K562 (cell line): ENCODE data around the gene TMEM161B. TPM values are rescaled to one million over a fixed set of nuclear protein-coding genes. Genes with fewer than 3 reads are reported as not detected.

ENCODE experiments used
- ATAC-seq: fragments of 200-7000 bp; cut with Tn5 transposase; 3 replicates; pipeline ENCODE4 v1.9.1; 2020; ENCODE audit warnings: moderate library complexity
- BruUV-seq: library from RNA; stranded (reverse); fragments of 400-500 nt; replicated peaks from 2 replicates; lab custom pipeline; 2021; lab: Mats Ljungman, UMichigan
- CTCF ChIA-PET: fragments of 300-600 bp; formaldehyde crosslinking; extraction: SDS; loops from one replicate; lab custom pipeline; 2021; ENCODE audit warnings: low intra/inter-chr PET ratio; lab: Yijun Ruan, JAX
- POLR2A ChIA-PET: fragments of 300-600, 350-650 bp; sonication (Branson Sonifier 250); formaldehyde crosslinking; extraction: SDS; loops from one replicate; lab custom pipeline; 2021; ENCODE audit warnings: antibody characterized with exemption, inconsistent platforms; lab: Yijun Ruan, JAX
- DNase-seq, 4 experiments: peaks; one replicate each; pipeline versions ENCODE4 v3.0.0 to v3.0.0-alpha.2; 2011 to 2018; ENCODE audit warnings: low spot score in 3 of 4, mixed read lengths in 3 of 4; ENCODE audit errors: extremely low read depth in 1 of 4
- FAIRE-seq: peaks from 2 replicates; lab custom pipeline; 2011; peaks lifted over from hg19 to GRCh38; lab: Jason Lieb, UNC
- H2AFZ ChIP-seq: 2 replicates; pipeline ENCODE4 v1.6.0; 2011; ENCODE audit warnings: low read depth, low read length, control low read depth, inconsistent platforms
- H3K27ac ChIP-seq: fragments of 200-600 bp; 3 replicates; pipeline ENCODE4 v1.8.0; 2011; ENCODE audit warnings: low read depth, mild to moderate bottlenecking, control low read depth, inconsistent platforms, low read length, moderate library complexity, mixed read lengths; ENCODE audit errors: extremely low read depth
- H3K27me3 ChIP-seq, 2 experiments: fragments of 300-600 bp in 1 of 2; 2 replicates in 1 of 2; 3 replicates in 1 of 2; pipeline versions ENCODE4 v1.6.0 to v1.8.0; 2011; ENCODE audit warnings: inconsistent platforms in 2 of 2, low read length in 2 of 2, mild to moderate bottlenecking in 1 of 2, mixed read lengths in 1 of 2, moderate library complexity in 1 of 2; ENCODE audit not compliant: control insufficient read depth in 2 of 2, insufficient read depth in 2 of 2
- H3K36me3 ChIP-seq: fragments of 300-600 bp; 3 replicates; pipeline ENCODE4 v1.8.0; 2011; ENCODE audit warnings: mild to moderate bottlenecking, low read length, inconsistent platforms; ENCODE audit not compliant: control insufficient read depth, insufficient read depth
- H3K4me1 ChIP-seq, 2 experiments: fragments of 200-600 bp in 1 of 2; replicated peaks in 1 of 2; 2 replicates in 1 of 2; 3 replicates in 1 of 2; pipeline versions ENCODE4 v1.5.1 to v1.8.0; 2011; ENCODE audit warnings: inconsistent platforms in 2 of 2, low read length in 2 of 2, mild to moderate bottlenecking in 1 of 2, mixed read lengths in 1 of 2, moderate library complexity in 1 of 2; ENCODE audit not compliant: control insufficient read depth in 2 of 2, insufficient read depth in 2 of 2
- H3K4me2 ChIP-seq: 2 replicates; pipeline ENCODE4 v1.6.1; 2011; ENCODE audit warnings: low read length, control low read depth, inconsistent platforms, mixed read lengths; ENCODE audit not compliant: insufficient read depth
- H3K4me3 ChIP-seq: fragments of 200-600 bp; sonication (generic), shearing (Covaris generic); 2 replicates; pipeline ENCODE4 v1.5.1; 2016; ENCODE audit warnings: control low read depth, inconsistent platforms
- H3K79me2 ChIP-seq: fragments of 200-600 bp; 3 replicates; pipeline ENCODE4 v1.8.0; 2011; ENCODE audit warnings: low read length, inconsistent platforms; ENCODE audit not compliant: control insufficient read depth, insufficient read depth
- H3K9ac ChIP-seq, 2 experiments: 2 replicates each; pipeline versions ENCODE4 v1.6.0 to v1.6.1; 2011; ENCODE audit warnings: low read depth in 2 of 2, low read length in 2 of 2, control low read depth in 1 of 2, inconsistent platforms in 1 of 2, mild to moderate bottlenecking in 1 of 2, mixed read lengths in 1 of 2; ENCODE audit not compliant: insufficient read depth in 1 of 2
- H3K9me1 ChIP-seq: one replicate; pipeline ENCODE4 v1.6.0; 2011; ENCODE audit warnings: inconsistent platforms, mild to moderate bottlenecking, low read length, moderate library complexity; ENCODE audit not compliant: control insufficient read depth, insufficient read depth
- H3K9me3 ChIP-seq: replicated peaks from 2 replicates; pipeline ENCODE4 v1.5.1; 2011; ENCODE audit warnings: low read depth, low read length, inconsistent platforms; ENCODE audit not compliant: control insufficient read depth, insufficient read depth
- H4K20me1 ChIP-seq: replicated peaks from 2 replicates; pipeline ENCODE4 v1.6.1; 2011; ENCODE audit warnings: low read length, inconsistent platforms, mixed read lengths; ENCODE audit not compliant: control insufficient read depth, insufficient read depth
- HDAC2 ChIP-seq: fragments of 450-650 bp; IDR thresholded peaks from 2 replicates; pipeline ENCODE4 v1.6.1; 2016; ENCODE audit warnings: mild to moderate bottlenecking
- ILK ChIP-seq: fragments of 450-650 bp; IDR thresholded peaks from 2 replicates; pipeline ENCODE4 v1.6.1; 2016; ENCODE audit warnings: missing genetic modification characterization, low read depth, mild to moderate bottlenecking, missing compliant biosample characterization, moderate library complexity, borderline replicate concordance
- MEF2A ChIP-seq: IDR thresholded peaks from 2 replicates; pipeline ENCODE4 v1.6.1; 2011; ENCODE audit warnings: low read depth, mild to moderate bottlenecking, low read length, moderate library complexity; ENCODE audit not compliant: control insufficient read depth
- MEIS2 ChIP-seq: fragments of 450-650 bp; IDR thresholded peaks from 2 replicates; pipeline ENCODE4 v1.6.1; 2014; ENCODE audit warnings: mild to moderate bottlenecking; ENCODE audit not compliant: partially characterized antibody
- NFATC3 ChIP-seq: fragments of 450-650 bp; IDR thresholded peaks from 2 replicates; pipeline ENCODE4 v1.6.1; 2017; ENCODE audit warnings: mild to moderate bottlenecking
- PBX2 ChIP-seq, 2 experiments: IDR thresholded peaks in 1 of 2; conservative IDR thresholded peaks in 1 of 2; 2 replicates each; pipeline ENCODE4 v1.6.1; 2016; ENCODE audit warnings: low read depth in 2 of 2, mild to moderate bottlenecking in 1 of 2, missing compliant biosample characterization in 1 of 2, missing genetic modification characterization in 1 of 2, moderate library complexity in 1 of 2
- POLR2AphosphoS2 ChIP-seq: IDR thresholded peaks from 2 replicates; pipeline ENCODE4 v1.6.1; 2012; ENCODE audit warnings: low read length, improper control_type of control experiment
- RBM17 ChIP-seq: fragments of 200-400 bp; formaldehyde crosslinking; IDR thresholded peaks from 2 replicates; pipeline ENCODE4 v1.6.1; 2017; ENCODE audit warnings: low read depth, mild to moderate bottlenecking, low read length, borderline replicate concordance
- SAFB2 ChIP-seq: fragments of 200-400 bp; formaldehyde crosslinking; IDR thresholded peaks from 2 replicates; pipeline ENCODE4 v1.6.1; 2018; ENCODE audit warnings: borderline replicate concordance, low read length, low read depth, moderate library complexity; ENCODE audit not compliant: severe bottlenecking
- SIRT6 ChIP-seq: IDR thresholded peaks from one replicate; pipeline ENCODE4 v1.6.1; 2012; ENCODE audit warnings: low read depth, mild to moderate bottlenecking, control low read depth, inconsistent platforms, low read length, moderate library complexity
- SP2 ChIP-seq: IDR thresholded peaks from 2 replicates; pipeline ENCODE4 v1.6.1; 2011; ENCODE audit warnings: mild to moderate bottlenecking, low read depth, low read length, moderate library complexity; ENCODE audit not compliant: poor library complexity, severe bottlenecking; ENCODE audit errors: extremely low read depth
- ZNF134 ChIP-seq: fragments of 250-450 bp; sonication (Bioruptor Pico); conservative IDR thresholded peaks from 2 replicates; pipeline ENCODE4 v1.4.0; 2020
- ZNF384 ChIP-seq: IDR thresholded peaks from 2 replicates; pipeline ENCODE4 v1.6.1; 2012; ENCODE audit warnings: low read depth, low read length, improper control_type of control experiment
- ZNF408 ChIP-seq: fragments of 250-450 bp; sonication (Bioruptor Pico); IDR thresholded peaks from 2 replicates; pipeline ENCODE4 v1.4.0; 2020; ENCODE audit warnings: low read depth, mild to moderate bottlenecking, moderate library complexity
- ZNF695 ChIP-seq: fragments of 450-650 bp; formaldehyde crosslinking; IDR thresholded peaks from 2 replicates; pipeline ENCODE4 v1.4.0; 2020; ENCODE audit warnings: mild to moderate bottlenecking, moderate library complexity
- ZNF717 ChIP-seq: fragments of 250-450 bp; sonication (Bioruptor Pico); IDR thresholded peaks from 2 replicates; pipeline ENCODE4 v1.5.0; 2021
- WGBS: fragments of 100-300 bp; shearing (Covaris generic); methylation state at CpG from one replicate; pipeline ENCODE4 v1.1.6; 2016; ENCODE audit warnings: low coverage, mixed read lengths; ENCODE audit not compliant: insufficient coverage; ENCODE audit errors: missing lambda C conversion rate; 5-methylcytosine and 5-hydroxymethylcytosine counted together
- in situ Hi-C: fragments of 300-500 bp; cut with MboI; formaldehyde crosslinking; loops from 4 replicates; pipeline ENCODE4 v1.15.0; 2018; ENCODE audit warnings: inconsistent platforms, mixed read lengths
- intact Hi-C: fragments of 100-400 bp; cut with micrococcal nuclease; formaldehyde crosslinking; loops from 2 replicates; pipeline ENCODE4 v1.14.2; 2022
- polyA plus RNA-seq, 8 experiments: library from polyadenylated mRNA; depleted of rRNA in 4 of 8; stranded (reverse) in 5 of 8; unstranded in 3 of 8; fragments of >200 nt; fragmentation: Nextera tagmentation in 2 of 8; fragmentation: Illumina TruSeq in 1 of 8; extraction: Ambion mirVana in 2 of 8; extraction: Trizol in 1 of 8; gene quantifications; 2 replicates each; pipeline versions ENCODE4 v1.2.1 to v1.2.3, GENCODE V29; 2011 to 2014; ENCODE audit warnings: inconsistent platforms in 1 of 8, missing spikeins in 1 of 8
- total RNA-seq, 7 experiments: library from RNA; depleted of rRNA in 6 of 7; stranded (reverse); fragments of >200 nt in 6 of 7; fragmentation: Illumina TruSeq in 2 of 7; extraction: Trizol in 2 of 7; gene quantifications; 2 replicates each; pipeline versions ENCODE4 v1.2.1 to v1.2.3, GENCODE V29; 2011 to 2021; ENCODE audit warnings: low replicate concordance in 1 of 7
- TF ChIP-seq, protein P1 (sequence below): fragments of 450-650 bp; formaldehyde crosslinking; IDR thresholded peaks from 2 replicates; pipeline ENCODE4 v1.4.0; 2020; ENCODE audit warnings: mild to moderate bottlenecking, moderate library complexity

The TMEM161B gene
- total and polyA plus RNA-seq, 9 of the 15 experiments (the other 6 are each of a cell fraction or from before 2014, with no cell fraction given) = 18.9 to 57.1 (median 40.6) TPM

GRCh38 chr5:88250010-88250409, 18.6 kb downstream of the TMEM161B start:
- no peaks in the 10 kb centered on the region for H3K9me3 ChIP-seq
- H3K9ac ChIP-seq = no peak overlapping the region
- in situ Hi-C loops = no loop called here
- no peak overlapping the region for H3K4me3 ChIP-seq
- WGBS = 55% methylated on average over 1 of the region's 2 CpGs
- peaks cover 28% of the 10 kb centered on the region for H4K20me1 ChIP-seq
- ATAC-seq (no peak), FAIRE-seq (no peak), DNase-seq (no peak)
- no peaks in the 10 kb centered on the region for H3K9me1 ChIP-seq
- POLR2A ChIA-PET = interaction anchor here (0.8 kb wide), 1 partner anchor 10 kb away, joined by 3 read pairs; no protein-coding TSS in a partner anchor
- peaks cover 19% of the 10 kb centered on the region; the same call in 1 of the 3 replicates for H3K36me3 ChIP-seq
- H3K27ac ChIP-seq = no peak overlapping the region
- no peak overlapping the region for H3K4me2 ChIP-seq
- H2AFZ ChIP-seq = no peak overlapping the region
- TF ChIP-seq SAFB2 (no peak), MEIS2 (peak; percentile 27), NFATC3 (no peak), ZNF384 (no peak), ILK (tag) (no peak), SIRT6 (no peak), ZNF134 (CRISPR knock-in tag) (no peak), ZNF695 (CRISPR knock-in tag) (no peak), ZNF408 (no peak), POLR2AphosphoS2 (no peak), HDAC2 (no peak), PBX2 (CRISPR knock-in tag; IDR thresholded peaks at IDR 0.05; ENCODE audit: low read depth) (no peak), PBX2 (tag; conservative IDR thresholded peaks at IDR 0.05; ENCODE audit: low read depth) (peak; percentile 57), SP2 (no peak), ZNF717 (CRISPR knock-in tag) (no peak), RBM17 (no peak), MEF2A (no peak)
- TF ChIP-seq, protein P1, sequence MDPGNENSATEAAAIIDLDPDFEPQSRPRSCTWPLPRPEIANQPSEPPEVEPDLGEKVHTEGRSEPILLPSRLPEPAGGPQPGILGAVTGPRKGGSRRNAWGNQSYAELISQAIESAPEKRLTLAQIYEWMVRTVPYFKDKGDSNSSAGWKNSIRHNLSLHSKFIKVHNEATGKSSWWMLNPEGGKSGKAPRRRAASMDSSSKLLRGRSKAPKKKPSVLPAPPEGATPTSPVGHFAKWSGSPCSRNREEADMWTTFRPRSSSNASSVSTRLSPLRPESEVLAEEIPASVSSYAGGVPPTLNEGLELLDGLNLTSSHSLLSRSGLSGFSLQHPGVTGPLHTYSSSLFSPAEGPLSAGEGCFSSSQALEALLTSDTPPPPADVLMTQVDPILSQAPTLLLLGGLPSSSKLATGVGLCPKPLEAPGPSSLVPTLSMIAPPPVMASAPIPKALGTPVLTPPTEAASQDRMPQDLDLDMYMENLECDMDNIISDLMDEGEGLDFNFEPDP = no peak
- TF ChIP-seq, all 486 proteins: peak for 2
- no TSS peak for BruUV-seq
- CTCF ChIA-PET = no interaction called here
- H3K79me2 ChIP-seq = peaks cover 100% of the 10 kb centered on the region
- H3K27me3 ChIP-seq = no peaks in the 10 kb centered on the region
- H3K4me1 ChIP-seq = peaks cover 0 to 12% of the 10 kb centered on the region in 2 experiments; a peak in 4 of 5 replicates
- intact Hi-C loops = no loop called here
